Measurements from ENCODE around the gene DNAH10. TPM values are rescaled to one million over a fixed set of nuclear protein-coding genes. Genes with fewer than 3 reads are reported as not detected.

DNAH10 gene
- total and polyA plus RNA-seq, 11 donors, result 0.04 to 0.45 (median 0.23) TPM; not detected in 4

GRCh38 chr12:123721245-123721644 lies 40.9 kb upstream of the DNAH10 start:
- H3K36me3 ChIP-seq, result peaks cover 0 to 77% (median 63%) of the 10 kb centered on the region in 9 donors
- intact Hi-C loops (cut with DNase I), result no loop called here

GRCh38 chr12:123723011-123723410 lies 39.1 kb upstream of the DNAH10 start:
- Histone ChIP-seq H3K27ac (no peak overlapping the region), H3K36me3 (peaks cover 0 to 94% (median 81%) of the 10 kb centered on the region in 9 donors), H3K4me3 (no peak overlapping the region), H3K4me1 (peaks cover 0 to 13% (median 0%) of the 10 kb centered on the region in 12 donors), H3K9me3 (no peaks in the 10 kb centered on the region), H3K27me3 (no peaks in the 10 kb centered on the region)
- ATAC-seq, result no peak
- 87 to 94% (median 91%) methylated on average over 8 of the region's 8 CpGs for WGBS, 4 donors
- TF ChIP-seq CTCF (IDR thresholded peaks at IDR 0.05), result no peak
- no peak for TF ChIP-seq POLR2A (IDR thresholded peaks at IDR 0.05)
- intact Hi-C loops (cut with DNase I), result no loop called here
- DNase-seq, result no peak

More at GRCh38 chr12:123721245-123721644, 40.9 kb upstream of the DNAH10 start:
- Histone ChIP-seq H3K4me3 (no peak overlapping the region), H3K27ac (no peak overlapping the region), H3K27me3 (no peaks in the 10 kb centered on the region), H3K9me3 (no peaks in the 10 kb centered on the region), H3K4me1 (peaks cover 0 to 13% (median 0%) of the 10 kb centered on the region in 12 donors)
- DNase-seq (no peak), ATAC-seq (no peak)
- TF ChIP-seq POLR2A (IDR thresholded peaks at IDR 0.05), result no peak
- no peak for TF ChIP-seq CTCF (IDR thresholded peaks at IDR 0.05)
- 92 to 99% (median 93%) methylated on average over 2 of the region's 2 CpGs; no CpG with 5 or more reads in 1 of the 4 donors for WGBS, 4 donors

GRCh38 chr12:123723765-123724164 lies 38.3 kb upstream of the DNAH10 start:
- ATAC-seq (no peak), DNase-seq (no peak)
- Histone ChIP-seq H3K9me3 (no peaks in the 10 kb centered on the region), H3K27me3 (no peaks in the 10 kb centered on the region), H3K4me3 (no peak overlapping the region), H3K36me3 (peaks cover 0 to 96% (median 89%) of the 10 kb centered on the region in 9 donors), H3K4me1 (peaks cover 0 to 13% (median 0%) of the 10 kb centered on the region in 12 donors), H3K27ac (no peak overlapping the region)
- WGBS, 4 donors, result 87 to 92% (median 90%) methylated on average over 5 of the region's 5 CpGs
- intact Hi-C loops (cut with DNase I), result no loop called here
- TF ChIP-seq POLR2A (IDR thresholded peaks at IDR 0.05) (no peak), CTCF (IDR thresholded peaks at IDR 0.05) (no peak)

GRCh38 chr12:123726244-123726643 lies 35.9 kb upstream of the DNAH10 start:
- ATAC-seq (no peak), DNase-seq (no peak)
- Histone ChIP-seq H3K36me3 (peaks cover 0 to 97% (median 91%) of the 10 kb centered on the region in 9 donors), H3K9me3 (no peaks in the 10 kb centered on the region), H3K4me3 (no peak overlapping the region), H3K4me1 (no peaks in the 10 kb centered on the region), H3K27me3 (no peaks in the 10 kb centered on the region), H3K27ac (no peak overlapping the region)
- intact Hi-C loops (cut with DNase I), result no loop called here
- 85 to 89% (median 86%) methylated on average over 2 of the region's 2 CpGs for WGBS, 4 donors
- TF ChIP-seq POLR2A (IDR thresholded peaks at IDR 0.05) (no peak), CTCF (IDR thresholded peaks at IDR 0.05) (no peak)
